Measurements from ENCODE around the gene FAM222B. TPM values are rescaled to one million over a fixed set of nuclear protein-coding genes. Genes with fewer than 3 reads are reported as not detected.

FAM222B gene
- total and polyA plus RNA-seq, 9 of the 15 experiments (the other 6 are each of a cell fraction or from before 2014, with no cell fraction given): 4.0 to 34.6 (median 7.5) TPM

DNA sequence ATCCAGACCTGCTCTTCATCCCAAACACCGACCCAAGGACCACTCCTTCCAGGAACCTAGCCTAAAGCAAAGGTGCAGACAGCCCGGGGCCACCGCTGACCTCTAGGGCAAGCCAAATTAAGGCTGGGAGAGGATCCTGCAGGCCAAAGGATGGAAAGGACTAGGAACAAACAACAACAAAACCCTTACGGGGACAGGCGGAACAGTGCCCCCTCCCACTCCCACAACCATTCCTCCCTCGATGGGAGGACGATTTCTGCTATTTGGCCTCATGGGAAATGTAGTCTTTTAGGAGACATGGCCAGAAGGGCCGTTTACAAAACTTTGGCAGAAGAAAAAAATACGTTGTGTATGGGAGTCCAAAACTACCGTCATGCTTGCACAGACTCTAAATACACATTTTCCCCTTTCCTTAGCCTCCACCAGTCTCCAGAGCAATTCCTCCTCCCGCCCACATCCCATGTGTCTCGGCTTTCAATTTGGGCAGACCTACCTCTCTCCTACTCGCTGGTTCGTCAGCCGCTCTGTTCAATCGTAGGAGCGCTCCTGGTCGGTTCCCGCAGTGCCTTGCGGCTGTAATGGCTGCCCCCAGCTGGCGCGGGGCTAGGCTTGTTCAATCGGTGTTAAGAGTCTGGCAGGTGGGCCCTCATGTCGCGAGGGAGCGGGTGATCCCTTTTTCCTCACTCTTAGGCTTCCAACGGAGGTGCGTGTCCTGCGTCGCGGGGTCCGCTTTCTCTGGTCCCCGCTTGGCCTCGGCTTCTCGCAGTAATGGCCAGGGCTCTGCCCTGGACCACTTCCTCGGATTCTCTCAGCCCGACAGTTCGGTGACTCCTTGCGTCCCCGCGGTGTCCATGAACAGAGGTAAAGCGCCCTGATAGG lies 12.1 kb upstream of the FAM222B start, which contains the start of gene ERAL1 (continued):
- 0 out of 2 replicates have a peak, but pooled peaks have one; percentile 83 for TF ChIP-seq RHOXF2B (CRISPR knock-in tag; conservative IDR thresholded peaks at IDR 0.05)
- TF ChIP-seq, protein P1, sequence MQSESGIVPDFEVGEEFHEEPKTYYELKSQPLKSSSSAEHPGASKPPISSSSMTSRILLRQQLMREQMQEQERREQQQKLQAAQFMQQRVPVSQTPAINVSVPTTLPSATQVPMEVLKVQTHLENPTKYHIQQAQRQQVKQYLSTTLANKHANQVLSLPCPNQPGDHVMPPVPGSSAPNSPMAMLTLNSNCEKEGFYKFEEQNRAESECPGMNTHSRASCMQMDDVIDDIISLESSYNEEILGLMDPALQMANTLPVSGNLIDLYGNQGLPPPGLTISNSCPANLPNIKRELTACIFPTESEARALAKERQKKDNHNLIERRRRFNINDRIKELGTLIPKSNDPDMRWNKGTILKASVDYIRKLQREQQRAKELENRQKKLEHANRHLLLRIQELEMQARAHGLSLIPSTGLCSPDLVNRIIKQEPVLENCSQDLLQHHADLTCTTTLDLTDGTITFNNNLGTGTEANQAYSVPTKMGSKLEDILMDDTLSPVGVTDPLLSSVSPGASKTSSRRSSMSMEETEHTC (IDR thresholded peaks at IDR 0.05): no peak
- peak; percentile 47 for TF ChIP-seq HNRNPLL (IDR thresholded peaks at IDR 0.05; ENCODE audit: low read depth, low read length, poor library complexity, severe bottlenecking)
- no peak for TF ChIP-seq NONO (IDR thresholded peaks at IDR 0.05; ENCODE audit: low read depth in 2 of 2, low read length in 1 of 2)
- TF ChIP-seq ZNF277 (CRISPR knock-in tag; IDR thresholded peaks at IDR 0.05; ENCODE audit: borderline replicate concordance): no peak
- TF ChIP-seq SPI1 (IDR thresholded peaks at IDR 0.05; ENCODE audit: borderline replicate concordance, low read depth, low read length): no peak
- peak; percentile 56; the same call in 1 of the 2 replicates for TF ChIP-seq NR2C2 (CRISPR knock-in tag; IDR thresholded peaks at IDR 0.05)
- peak; percentile 86 for TF ChIP-seq NR2C2 (tag; IDR thresholded peaks at IDR 0.05)
- no peak for TF ChIP-seq RBM17 (IDR thresholded peaks at IDR 0.05; ENCODE audit: borderline replicate concordance, low read depth, low read length)
- no peak for TF ChIP-seq ZSCAN29 (IDR thresholded peaks at IDR 0.05)
- no peak for TF ChIP-seq CBFA2T2 (conservative IDR thresholded peaks at IDR 0.05)
- no peak for TF ChIP-seq ZC3H8 (IDR thresholded peaks at IDR 0.05)
- no peak for TF ChIP-seq NFATC3 (IDR thresholded peaks at IDR 0.05)
- TF ChIP-seq, protein P2, sequence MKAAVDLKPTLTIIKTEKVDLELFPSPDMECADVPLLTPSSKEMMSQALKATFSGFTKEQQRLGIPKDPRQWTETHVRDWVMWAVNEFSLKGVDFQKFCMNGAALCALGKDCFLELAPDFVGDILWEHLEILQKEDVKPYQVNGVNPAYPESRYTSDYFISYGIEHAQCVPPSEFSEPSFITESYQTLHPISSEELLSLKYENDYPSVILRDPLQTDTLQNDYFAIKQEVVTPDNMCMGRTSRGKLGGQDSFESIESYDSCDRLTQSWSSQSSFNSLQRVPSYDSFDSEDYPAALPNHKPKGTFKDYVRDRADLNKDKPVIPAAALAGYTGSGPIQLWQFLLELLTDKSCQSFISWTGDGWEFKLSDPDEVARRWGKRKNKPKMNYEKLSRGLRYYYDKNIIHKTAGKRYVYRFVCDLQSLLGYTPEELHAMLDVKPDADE (conservative IDR thresholded peaks at IDR 0.05; ENCODE audit: control insufficient read depth, low read depth, low read length): peak; percentile 90; the same call in 1 of the 2 replicates

Data from K562 (cell line).